Measurements from ENCODE around the gene LYPLAL1. TPM values are rescaled to one million over a fixed set of nuclear protein-coding genes. Genes with fewer than 3 reads are reported as not detected.
A peak's percentile ranks its signal among the peaks of the same experiment; 100 is the strongest.
"Not testable (repeated sequence)": the region's sequence is repeated elsewhere in the genome, so short reads cannot be mapped to it uniquely, and the experiment has no call there.

Gene LYPLAL1
- total RNA-seq, 1 donor from 2014 or later: 15.9 TPM

- Histone ChIP-seq H3K4me3 (ENCODE audit: low read depth, low read length) (no peak overlapping the region), H3K27me3 (ENCODE audit: control insufficient read depth, insufficient read depth, low read length) (no peaks in the 10 kb centered on the region), H3K36me3 (ENCODE audit: control insufficient read depth, insufficient read depth, low read length) (no peaks in the 10 kb centered on the region)
- no peak for TF ChIP-seq CTCF (IDR thresholded peaks at IDR 0.05; ENCODE audit: insufficient read depth, low read length, poor library complexity, severe bottlenecking)
- DNase-seq (ENCODE audit: low read depth): no peak
Measured at GRCh38 chr1:219232890-219233289, 59.2 kb downstream of the LYPLAL1 start.

- no peak for TF ChIP-seq CTCF (IDR thresholded peaks at IDR 0.05; ENCODE audit: insufficient read depth, low read length, poor library complexity, severe bottlenecking)
- Histone ChIP-seq H3K27me3 (ENCODE audit: control insufficient read depth, insufficient read depth, low read length) (no peaks in the 10 kb centered on the region), H3K4me3 (ENCODE audit: low read depth, low read length) (no peak overlapping the region), H3K36me3 (ENCODE audit: control insufficient read depth, insufficient read depth, low read length) (no peaks in the 10 kb centered on the region)
- DNase-seq (ENCODE audit: low read depth): no peak
Measured at GRCh38 chr1:219235903-219236481, 62.3 kb downstream of the LYPLAL1 start.

- no peak overlapping the region for H3K4me3 ChIP-seq (ENCODE audit: low read depth, low read length)
- DNase-seq (ENCODE audit: low read depth): peak; percentile 31
- H3K27me3 ChIP-seq (ENCODE audit: control insufficient read depth, insufficient read depth, low read length): no peaks in the 10 kb centered on the region
- no peak for TF ChIP-seq CTCF (IDR thresholded peaks at IDR 0.05; ENCODE audit: insufficient read depth, low read length, poor library complexity, severe bottlenecking)
- no peaks in the 10 kb centered on the region for H3K36me3 ChIP-seq (ENCODE audit: control insufficient read depth, insufficient read depth, low read length)
Measured at GRCh38 chr1:219236933-219237610, 63.4 kb downstream of the LYPLAL1 start.

GRCh38 chr1:219239518-219239917, 65.8 kb downstream of the LYPLAL1 start:
- H3K36me3 ChIP-seq (ENCODE audit: control insufficient read depth, insufficient read depth, low read length): no peaks in the 10 kb centered on the region
- DNase-seq (ENCODE audit: low read depth): no peak
- H3K4me3 ChIP-seq (ENCODE audit: low read depth, low read length): no peak overlapping the region
- TF ChIP-seq CTCF (IDR thresholded peaks at IDR 0.05; ENCODE audit: insufficient read depth, low read length, poor library complexity, severe bottlenecking): no peak
- no peaks in the 10 kb centered on the region for H3K27me3 ChIP-seq (ENCODE audit: control insufficient read depth, insufficient read depth, low read length)

GRCh38 chr1:219244864-219245263, 71.2 kb downstream of the LYPLAL1 start:
- no peak for DNase-seq (ENCODE audit: low read depth)
- TF ChIP-seq CTCF (IDR thresholded peaks at IDR 0.05; ENCODE audit: insufficient read depth, low read length, poor library complexity, severe bottlenecking): no peak
- no peaks in the 10 kb centered on the region for H3K27me3 ChIP-seq (ENCODE audit: control insufficient read depth, insufficient read depth, low read length)
- H3K4me3 ChIP-seq (ENCODE audit: low read depth, low read length): no peak overlapping the region
- H3K36me3 ChIP-seq (ENCODE audit: control insufficient read depth, insufficient read depth, low read length): no peaks in the 10 kb centered on the region

- no peak for DNase-seq (ENCODE audit: low read depth)
- Histone ChIP-seq H3K36me3 (ENCODE audit: control insufficient read depth, insufficient read depth, low read length) (no peaks in the 10 kb centered on the region), H3K4me3 (ENCODE audit: low read depth, low read length) (no peak overlapping the region), H3K27me3 (ENCODE audit: control insufficient read depth, insufficient read depth, low read length) (no peaks in the 10 kb centered on the region)
- TF ChIP-seq CTCF (IDR thresholded peaks at IDR 0.05; ENCODE audit: insufficient read depth, low read length, poor library complexity, severe bottlenecking): no peak
Measured at GRCh38 chr1:219247441-219247840, 73.8 kb downstream of the LYPLAL1 start.

GRCh38 chr1:219250468-219250867, 76.8 kb downstream of the LYPLAL1 start:
- H3K27me3 ChIP-seq (ENCODE audit: control insufficient read depth, insufficient read depth, low read length); H3K4me3 ChIP-seq (ENCODE audit: low read depth, low read length); DNase-seq (ENCODE audit: low read depth); H3K36me3 ChIP-seq (ENCODE audit: control insufficient read depth, insufficient read depth, low read length): not testable (repeated sequence)
